ENCODE measurements around the gene NFIX. TPM values are rescaled to one million over a fixed set of nuclear protein-coding genes. Genes with fewer than 3 reads are reported as not detected.

The NFIX gene
- total RNA-seq, 4 donors from 2014 or later = 32.3 to 81.2 (median 51.6) TPM

GRCh38 chr19:13058951-13059660 is 63.8 kb downstream of the NFIX start:
- Histone ChIP-seq H3K4me1 (peaks cover 74 to 100% (median 93%) of the 10 kb centered on the region in 3 donors), H3K27ac (peak overlapping the region; percentile 23 to 96 (median 88)), H3K4me3 (no peak overlapping the region), H3K9me3 (no peaks in the 10 kb centered on the region), H3K36me3 (no peaks in the 10 kb centered on the region), H3K27me3 (no peaks in the 10 kb centered on the region)
- no peak for DNase-seq
- WGBS, 2 donors = 59 to 69% methylated on average over 11 to 12 of the region's 12 CpGs
- intact Hi-C loops (cut with DNase I) = no loop called here
- TF ChIP-seq CTCF (IDR thresholded peaks at IDR 0.05) (no peak), POLR2A (IDR thresholded peaks at IDR 0.05) (no peak)

GRCh38 chr19:13060233-13060963 is 65.1 kb downstream of the NFIX start:
- Histone ChIP-seq H3K36me3 (peaks cover 0 to 1% (median 0%) of the 10 kb centered on the region in 3 donors), H3K4me1 (peaks cover 62 to 100% (median 88%) of the 10 kb centered on the region in 3 donors), H3K9me3 (no peaks in the 10 kb centered on the region), H3K27ac (peak overlapping the region; percentile 51 to 96 (median 90)), H3K27me3 (no peaks in the 10 kb centered on the region), H3K4me3 (peak overlapping the region in 3 of 4 donors; percentile 41 to 69 (median 48))
- WGBS, 2 donors = 4 to 11% methylated on average over 9 to 11 of the region's 19 CpGs
- TF ChIP-seq CTCF (IDR thresholded peaks at IDR 0.05) = no peak
- no peak for TF ChIP-seq POLR2A (IDR thresholded peaks at IDR 0.05)
- DNase-seq = no peak
- intact Hi-C loops (cut with DNase I) = loop anchor here (5.0 kb wide), 1 partner anchor 78 kb away; no protein-coding TSS in a partner anchor

GRCh38 chr19:13060964-13061927 is 66.0 kb downstream of the NFIX start:
- no peaks in the 10 kb centered on the region for H3K9me3 ChIP-seq
- H3K27me3 ChIP-seq = no peaks in the 10 kb centered on the region
- H3K4me1 ChIP-seq = peaks cover 59 to 100% (median 86%) of the 10 kb centered on the region in 3 donors
- TF ChIP-seq CTCF (IDR thresholded peaks at IDR 0.05) (peak; percentile 94 to 97 (median 96)), POLR2A (IDR thresholded peaks at IDR 0.05) (no peak)
- intact Hi-C loops (cut with DNase I) = loop anchor here (5.0 kb wide), 1 partner anchor 79 kb away; no protein-coding TSS in a partner anchor
- peak overlapping the region; percentile 51 to 96 (median 90) for H3K27ac ChIP-seq
- peak; percentile 17 for DNase-seq
- WGBS, 2 donors = 0% methylated on average over 8 to 17 of the region's 40 CpGs
- peaks cover 0 to 8% (median 0%) of the 10 kb centered on the region in 3 donors for H3K36me3 ChIP-seq
- H3K4me3 ChIP-seq = peak overlapping the region; percentile 15 to 69 (median 44)

- no peaks in the 10 kb centered on the region for H3K9me3 ChIP-seq
- no peaks in the 10 kb centered on the region for H3K27me3 ChIP-seq
- intact Hi-C loops (cut with DNase I) = loop anchor here (5.0 kb wide), 1 partner anchor 80 kb away; no protein-coding TSS in a partner anchor
- TF ChIP-seq CTCF (IDR thresholded peaks at IDR 0.05) (no peak), POLR2A (IDR thresholded peaks at IDR 0.05) (no peak)
- peaks cover 0 to 12% (median 0%) of the 10 kb centered on the region in 3 donors for H3K36me3 ChIP-seq
- no peak overlapping the region for H3K4me3 ChIP-seq
- peak overlapping the region in 3 of 4 donors; percentile 39 to 86 (median 51) for H3K27ac ChIP-seq
- DNase-seq = no peak
- H3K4me1 ChIP-seq = peaks cover 49 to 100% (median 84%) of the 10 kb centered on the region in 3 donors
Observed at GRCh38 chr19:13062317-13062716, 67.0 kb downstream of the NFIX start.
